ENCODE results near the gene IFNGR1.
A peak's percentile ranks its signal among the peaks of the same experiment; 100 is the strongest.

Gene IFNGR1

GRCh38 chr6:137230547-137230946, 11.4 kb upstream of the IFNGR1 start:
- no peak overlapping the region for H2AFZ ChIP-seq (ENCODE audit: low read length)
- peaks cover 59% of the 10 kb centered on the region for H3K27me3 ChIP-seq (replicated peaks; ENCODE audit: insufficient read depth, low read length)
- no peak for DNase-seq
- H3K9ac ChIP-seq (ENCODE audit: low read length): no peak overlapping the region
- no peaks in the 10 kb centered on the region for H3K79me2 ChIP-seq (ENCODE audit: low read length)
- no peak overlapping the region for H3K27ac ChIP-seq (ENCODE audit: low read length)
- no peaks in the 10 kb centered on the region for H3K9me3 ChIP-seq (replicated peaks; ENCODE audit: insufficient read depth, low read length)
- H3K4me1 ChIP-seq (ENCODE audit: low read length): peaks cover 23% of the 10 kb centered on the region
- H3K4me3 ChIP-seq (ENCODE audit: low read length): no peak overlapping the region
- no peaks in the 10 kb centered on the region for H3F3A ChIP-seq (ENCODE audit: insufficient read depth, low read length)
- no peaks in the 10 kb centered on the region for H4K20me1 ChIP-seq (ENCODE audit: insufficient read depth, low read length)
- no peak overlapping the region for H3K4me2 ChIP-seq (ENCODE audit: low read depth, low read length)
- H3K36me3 ChIP-seq (replicated peaks; ENCODE audit: insufficient read depth, low read length): no peaks in the 10 kb centered on the region
- TF ChIP-seq EZH2 (optimal IDR thresholded peaks at IDR 0.05; ENCODE audit: low read depth, low read length): no peak
- no peak for TF ChIP-seq CTCF (IDR thresholded peaks at IDR 0.05; ENCODE audit: low read length)
- no peak for TF ChIP-seq EZH2phosphoT487 (IDR thresholded peaks at IDR 0.05; ENCODE audit: low read length)
- no peaks in the 10 kb centered on the region for H3K9me2 ChIP-seq (replicated peaks; ENCODE audit: insufficient read depth, low read length)

- no peaks in the 10 kb centered on the region for H3F3A ChIP-seq (ENCODE audit: insufficient read depth, low read length)
- H3K79me2 ChIP-seq (ENCODE audit: low read length): no peaks in the 10 kb centered on the region
- TF ChIP-seq CTCF (IDR thresholded peaks at IDR 0.05; ENCODE audit: low read length): no peak
- no peak for TF ChIP-seq EZH2phosphoT487 (IDR thresholded peaks at IDR 0.05; ENCODE audit: low read length)
- no peak for TF ChIP-seq EZH2 (optimal IDR thresholded peaks at IDR 0.05; ENCODE audit: low read depth, low read length)
- no peak overlapping the region for H2AFZ ChIP-seq (ENCODE audit: low read length)
- H3K9ac ChIP-seq (ENCODE audit: low read length): no peak overlapping the region
- no peak overlapping the region for H3K4me3 ChIP-seq (ENCODE audit: low read length)
- H3K4me1 ChIP-seq (ENCODE audit: low read length): peaks cover 13% of the 10 kb centered on the region
- H3K27ac ChIP-seq (ENCODE audit: low read length): no peak overlapping the region
- no peak for DNase-seq
- no peaks in the 10 kb centered on the region for H3K9me2 ChIP-seq (replicated peaks; ENCODE audit: insufficient read depth, low read length)
- no peak overlapping the region for H3K4me2 ChIP-seq (ENCODE audit: low read depth, low read length)
- H3K9me3 ChIP-seq (replicated peaks; ENCODE audit: insufficient read depth, low read length): no peaks in the 10 kb centered on the region
- peaks cover 65% of the 10 kb centered on the region for H3K27me3 ChIP-seq (replicated peaks; ENCODE audit: insufficient read depth, low read length)
- H4K20me1 ChIP-seq (ENCODE audit: insufficient read depth, low read length): no peaks in the 10 kb centered on the region
- no peaks in the 10 kb centered on the region for H3K36me3 ChIP-seq (replicated peaks; ENCODE audit: insufficient read depth, low read length)
These were observed 10.0 kb upstream of the IFNGR1 start for GRCh38 chr6:137229075-137229759.

- Histone ChIP-seq H3K9ac (ENCODE audit: low read length) (no peak overlapping the region), H4K20me1 (ENCODE audit: insufficient read depth, low read length) (no peaks in the 10 kb centered on the region), H3K79me2 (ENCODE audit: low read length) (no peaks in the 10 kb centered on the region), H3K9me2 (replicated peaks; ENCODE audit: insufficient read depth, low read length) (no peaks in the 10 kb centered on the region), H3K36me3 (replicated peaks; ENCODE audit: insufficient read depth, low read length) (no peaks in the 10 kb centered on the region), H3K4me1 (ENCODE audit: low read length) (peaks cover 6% of the 10 kb centered on the region), H3K27me3 (replicated peaks; ENCODE audit: insufficient read depth, low read length) (peaks cover 65% of the 10 kb centered on the region), H3K9me3 (replicated peaks; ENCODE audit: insufficient read depth, low read length) (no peaks in the 10 kb centered on the region), H3K4me2 (ENCODE audit: low read depth, low read length) (no peak overlapping the region), H3K27ac (ENCODE audit: low read length) (no peak overlapping the region), H2AFZ (ENCODE audit: low read length) (no peak overlapping the region), H3K4me3 (ENCODE audit: low read length) (no peak overlapping the region), H3F3A (ENCODE audit: insufficient read depth, low read length) (no peaks in the 10 kb centered on the region)
- peak; percentile 43 for DNase-seq
- TF ChIP-seq EZH2 (optimal IDR thresholded peaks at IDR 0.05; ENCODE audit: low read depth, low read length) (no peak), EZH2phosphoT487 (IDR thresholded peaks at IDR 0.05; ENCODE audit: low read length) (no peak), CTCF (IDR thresholded peaks at IDR 0.05; ENCODE audit: low read length) (no peak)
These were observed 8.7 kb upstream of the IFNGR1 start for GRCh38 chr6:137227871-137228302.
